Mesenchymal stem cell (in vitro differentiated cells and primary cell): ENCODE measurements around the gene TMEM150C.
A peak's percentile ranks its signal among the peaks of the same experiment; 100 is the strongest.

Experiments used
- DNase-seq: peaks from one replicate; pipeline ENCODE4 v3.0.0-alpha.2; 2013
- H2AFZ ChIP-seq: one replicate; pipeline ENCODE4 v1.6.1; 2013; ENCODE audit warnings: low read depth, mild to moderate bottlenecking, control low read depth, inconsistent platforms, low read length, moderate library complexity
- H2AK5ac ChIP-seq: 2 replicates; pipeline ENCODE4 v1.6.1; 2013; ENCODE audit warnings: low read length, moderate library complexity, mild to moderate bottlenecking, inconsistent platforms; ENCODE audit not compliant: severe bottlenecking
- H2BK120ac ChIP-seq: one replicate; pipeline ENCODE4 v1.6.1; 2013; ENCODE audit warnings: low read depth, mild to moderate bottlenecking, inconsistent platforms, low read length, moderate library complexity
- H2BK12ac ChIP-seq, 2 experiments: one replicate each; pipeline ENCODE4 v1.6.1; 2013; ENCODE audit warnings: inconsistent platforms in 2 of 2, low read length in 2 of 2, mild to moderate bottlenecking in 2 of 2, moderate library complexity in 2 of 2, control low read depth in 1 of 2
- H2BK15ac ChIP-seq: one replicate; pipeline ENCODE4 v1.6.1; 2013; ENCODE audit warnings: mild to moderate bottlenecking, low read depth, inconsistent platforms; ENCODE audit not compliant: poor library complexity, severe bottlenecking
- H2BK5ac ChIP-seq: 2 replicates; pipeline ENCODE4 v1.6.1; 2013; ENCODE audit warnings: low read depth, mild to moderate bottlenecking, low read length, control low read depth, inconsistent platforms; ENCODE audit not compliant: poor library complexity, severe bottlenecking
- H3K14ac ChIP-seq, 2 experiments: one replicate each; pipeline ENCODE4 v1.6.1; 2013; ENCODE audit warnings: inconsistent platforms in 2 of 2, low read length in 2 of 2, control low read depth in 1 of 2, mild to moderate bottlenecking in 1 of 2, moderate library complexity in 1 of 2
- H3K18ac ChIP-seq, 2 experiments: one replicate each; pipeline ENCODE4 v1.6.1; 2013; ENCODE audit warnings: inconsistent platforms in 2 of 2, low read length in 2 of 2, control low read depth in 1 of 2, low read depth in 1 of 2, mild to moderate bottlenecking in 1 of 2
- H3K23ac ChIP-seq, 2 experiments: one replicate each; pipeline ENCODE4 v1.6.1; 2013; ENCODE audit warnings: inconsistent platforms in 2 of 2, low read length in 2 of 2, mild to moderate bottlenecking in 2 of 2, moderate library complexity in 2 of 2, control low read depth in 1 of 2
- H3K27ac ChIP-seq: 2 replicates; pipeline ENCODE4 v1.5.1; 2013; ENCODE audit warnings: mild to moderate bottlenecking, moderate library complexity, low read length, control low read depth, inconsistent platforms; ENCODE audit not compliant: poor library complexity, severe bottlenecking
- H3K27me3 ChIP-seq, 2 experiments: 2 replicates each; pipeline versions ENCODE4 v1.6.1 to v1.7.0; 2013; ENCODE audit warnings: low read length in 2 of 2, mild to moderate bottlenecking in 2 of 2, moderate library complexity in 2 of 2, control low read depth in 1 of 2, inconsistent platforms in 1 of 2; ENCODE audit not compliant: control insufficient read depth in 1 of 2, insufficient read depth in 1 of 2
- H3K36me3 ChIP-seq, 2 experiments: 2 replicates each; pipeline versions ENCODE4 v1.6.1 to v1.7.0; 2013; ENCODE audit warnings: low read length in 2 of 2, control low read depth in 1 of 2, inconsistent platforms in 1 of 2, low read depth in 1 of 2, mild to moderate bottlenecking in 1 of 2; ENCODE audit not compliant: insufficient read depth in 2 of 2, control insufficient read depth in 1 of 2
- H3K4ac ChIP-seq, 2 experiments: one replicate each; pipeline ENCODE4 v1.6.1; 2013; ENCODE audit warnings: inconsistent platforms in 2 of 2, low read length in 2 of 2, mild to moderate bottlenecking in 2 of 2, moderate library complexity in 2 of 2, control low read depth in 1 of 2, low read depth in 1 of 2
- H3K4me1 ChIP-seq: 2 replicates; pipeline ENCODE4 v1.6.1; 2013; ENCODE audit warnings: low read depth, low read length, control low read depth; ENCODE audit not compliant: control insufficient read depth, insufficient read depth
- H3K4me2 ChIP-seq: 2 replicates; pipeline ENCODE4 v1.6.1; 2013; ENCODE audit warnings: low read length, mild to moderate bottlenecking, inconsistent platforms; ENCODE audit not compliant: poor library complexity, severe bottlenecking
- H3K4me3 ChIP-seq, 2 experiments: 2 replicates each; pipeline versions ENCODE4 v1.5.1 to v1.7.0; 2013; ENCODE audit warnings: low read length in 2 of 2, mild to moderate bottlenecking in 2 of 2, control low read depth in 1 of 2, low read depth in 1 of 2; ENCODE audit not compliant: insufficient read depth in 1 of 2
- H3K79me1 ChIP-seq: replicated peaks from 2 replicates; pipeline ENCODE4 v1.6.1; 2013; ENCODE audit warnings: mild to moderate bottlenecking, control low read depth, low read length, inconsistent platforms; ENCODE audit not compliant: poor library complexity, severe bottlenecking
- H3K9ac ChIP-seq: 2 replicates; pipeline ENCODE4 v1.7.0; 2013; ENCODE audit warnings: mild to moderate bottlenecking, low read length, moderate library complexity
- H3K9me3 ChIP-seq: 2 replicates; pipeline ENCODE4 v1.7.0; 2013; ENCODE audit warnings: mild to moderate bottlenecking, low read length; ENCODE audit not compliant: control insufficient read depth
- H4K8ac ChIP-seq: one replicate; pipeline ENCODE4 v1.6.1; 2013; ENCODE audit warnings: inconsistent platforms, mild to moderate bottlenecking, low read length, moderate library complexity
- H4K91ac ChIP-seq: one replicate; pipeline ENCODE4 v1.6.1; 2013; ENCODE audit warnings: mild to moderate bottlenecking, low read length, inconsistent platforms
- WGBS: methylation state at CpG from one replicate; pipeline ENCODE4 v1.1.7; 2013; ENCODE audit warnings: mixed read lengths; 5-methylcytosine and 5-hydroxymethylcytosine counted together

TMEM150C gene

GRCh38 chr4:82521283-82521682 is 40.5 kb downstream of the TMEM150C start:
- Histone ChIP-seq H3K79me1 (no peaks in the 10 kb centered on the region), H4K91ac (no peak overlapping the region), H2AK5ac (no peak overlapping the region), H3K4me2 (no peak overlapping the region), H4K8ac (no peak overlapping the region), H2BK5ac (no peak overlapping the region), H2BK12ac (no peak overlapping the region), H3K36me3 (no peaks in the 10 kb centered on the region), H3K27ac (no peak overlapping the region), H2BK15ac (no peak overlapping the region), H3K23ac (no peak overlapping the region), H3K4ac (no peak overlapping the region), H3K18ac (no peak overlapping the region), H3K4me1 (peaks cover 8% of the 10 kb centered on the region), H3K9me3 (no peaks in the 10 kb centered on the region), H3K4me3 (no peak overlapping the region), H3K14ac (no peak overlapping the region), H2AFZ (no peak overlapping the region), H3K9ac (no peak overlapping the region), H3K27me3 (no peaks in the 10 kb centered on the region), H2BK120ac (no peak overlapping the region)
- WGBS: 96% methylated on average over 1 of the region's 2 CpGs
- peak; percentile 6 for DNase-seq

- Histone ChIP-seq H3K27ac (no peak overlapping the region), H2BK12ac (no peak overlapping the region), H3K23ac (no peak overlapping the region), H3K36me3 (no peaks in the 10 kb centered on the region), H2AK5ac (no peak overlapping the region), H2BK120ac (no peak overlapping the region), H3K18ac (no peak overlapping the region), H2BK15ac (no peak overlapping the region), H3K4me1 (peaks cover 10% of the 10 kb centered on the region), H3K4me2 (no peak overlapping the region), H3K79me1 (no peaks in the 10 kb centered on the region), H3K27me3 (no peaks in the 10 kb centered on the region), H3K9ac (peak overlapping the region; percentile 36), H3K4ac (no peak overlapping the region), H3K14ac (no peak overlapping the region), H3K9me3 (no peaks in the 10 kb centered on the region), H2BK5ac (no peak overlapping the region), H4K8ac (no peak overlapping the region), H4K91ac (no peak overlapping the region), H3K4me3 (peak overlapping the region in 1 of 2 experiments; percentile 39), H2AFZ (no peak overlapping the region)
- 93% methylated on average over 2 of the region's 2 CpGs for WGBS
- DNase-seq: peak; percentile 6
These were observed 42.0 kb downstream of the TMEM150C start for GRCh38 chr4:82519776-82520175.

DNA sequence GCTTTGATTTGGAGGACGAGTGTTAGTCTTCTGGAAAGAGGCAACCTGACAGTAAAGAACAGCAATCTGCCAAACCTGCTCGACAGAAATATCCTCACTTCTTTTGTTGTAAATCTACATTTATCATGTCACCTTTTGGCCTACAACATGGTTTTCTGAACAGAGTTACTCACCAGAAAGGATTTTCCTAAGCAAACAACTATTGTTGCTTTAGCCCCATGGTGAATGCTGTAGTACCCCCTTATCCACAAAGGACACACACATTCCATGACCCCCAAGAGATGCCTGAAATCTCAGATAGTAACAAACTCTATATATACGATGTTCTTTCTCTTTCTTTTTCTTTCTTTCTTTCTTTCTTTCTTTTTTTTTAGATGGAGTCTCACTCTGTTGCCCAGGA is 42.7 kb downstream of the TMEM150C start:
- WGBS: 68% methylated on average over 3 of the region's 3 CpGs
- peaks cover 10% of the 10 kb centered on the region for H3K4me1 ChIP-seq

DNA sequence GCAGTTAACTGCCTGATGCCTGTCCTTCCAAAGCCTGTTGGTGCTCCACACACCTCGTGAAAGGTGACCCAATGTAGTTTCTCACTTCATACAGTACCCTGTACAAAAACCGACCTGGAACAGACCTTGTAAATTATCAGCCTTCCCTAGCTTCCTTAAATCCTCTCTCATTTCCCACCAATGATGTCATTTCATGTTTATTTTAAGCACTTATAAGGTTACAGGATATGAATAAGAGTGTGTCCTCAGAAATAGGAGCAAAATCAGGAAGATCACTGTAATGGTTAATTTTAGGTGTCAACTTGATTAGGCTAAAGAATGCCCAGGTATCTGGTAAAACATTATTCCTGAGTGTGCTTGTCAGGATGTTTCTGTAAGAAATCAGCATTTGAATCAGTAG is 44.7 kb downstream of the TMEM150C start:
- H3K27ac ChIP-seq: no peak overlapping the region
- peak; percentile 37 for DNase-seq
- no peak overlapping the region for H4K8ac ChIP-seq
- H3K18ac ChIP-seq: no peak overlapping the region
- no peak overlapping the region for H2BK120ac ChIP-seq
- no peak overlapping the region for H4K91ac ChIP-seq
- no peak overlapping the region for H3K14ac ChIP-seq
- peak overlapping the region; percentile 10 for H2AK5ac ChIP-seq
- H3K9ac ChIP-seq: peak overlapping the region; percentile 22
- H3K27me3 ChIP-seq: no peaks in the 10 kb centered on the region
- no peaks in the 10 kb centered on the region for H3K9me3 ChIP-seq
- 49% methylated on average over 2 of the region's 2 CpGs for WGBS
- H2AFZ ChIP-seq: no peak overlapping the region
- no peaks in the 10 kb centered on the region for H3K36me3 ChIP-seq
- H3K79me1 ChIP-seq: no peaks in the 10 kb centered on the region
- H2BK5ac ChIP-seq: no peak overlapping the region
- H2BK15ac ChIP-seq: no peak overlapping the region
- no peak overlapping the region for H3K4me3 ChIP-seq
- H3K4ac ChIP-seq: no peak overlapping the region
- H3K4me1 ChIP-seq: peaks cover 10% of the 10 kb centered on the region
- no peak overlapping the region for H3K4me2 ChIP-seq
- no peak overlapping the region for H3K23ac ChIP-seq
- H2BK12ac ChIP-seq: no peak overlapping the region

More for the DNA sequence above, 42.7 kb downstream of the TMEM150C start:
- Histone ChIP-seq H3K4ac (no peak overlapping the region), H3K14ac (no peak overlapping the region), H2AFZ (no peak overlapping the region), H3K4me2 (no peak overlapping the region), H4K8ac (no peak overlapping the region), H3K23ac (no peak overlapping the region), H3K27ac (no peak overlapping the region), H3K36me3 (no peaks in the 10 kb centered on the region), H3K79me1 (no peaks in the 10 kb centered on the region), H2BK120ac (no peak overlapping the region), H3K9ac (no peak overlapping the region), H3K18ac (no peak overlapping the region), H3K27me3 (no peaks in the 10 kb centered on the region), H3K9me3 (no peaks in the 10 kb centered on the region), H2BK5ac (no peak overlapping the region), H4K91ac (no peak overlapping the region), H2AK5ac (no peak overlapping the region), H2BK15ac (no peak overlapping the region), H2BK12ac (no peak overlapping the region), H3K4me3 (no peak overlapping the region)
- DNase-seq: peak; percentile 6
